ENCODE measurements around the gene STX17.
A peak's percentile ranks its signal among the peaks of the same experiment; 100 is the strongest.

STX17 gene

GRCh38 chr9:99881769-99882168, 24.7 kb upstream of the STX17 start:
- H3K4me1 Mint-ChIP-seq (ENCODE audit: low read depth) = peaks cover 4% of the 10 kb centered on the region
- H3K36me3 Mint-ChIP-seq (ENCODE audit: low read depth) = no peaks in the 10 kb centered on the region
- peaks cover 12% of the 10 kb centered on the region for H3K27me3 Mint-ChIP-seq (ENCODE audit: low read depth)
- no peak overlapping the region for H3K4me3 Mint-ChIP-seq
- H3K9me3 Mint-ChIP-seq = peaks cover 4% of the 10 kb centered on the region
- H3K27ac Mint-ChIP-seq = no peak overlapping the region

- Mint-ChIP-seq H3K9me3 (no peaks in the 10 kb centered on the region), H3K27me3 (ENCODE audit: low read depth) (peaks cover 11% of the 10 kb centered on the region), H3K36me3 (ENCODE audit: low read depth) (no peaks in the 10 kb centered on the region), H3K4me3 (no peak overlapping the region), H3K4me1 (ENCODE audit: low read depth) (peaks cover 5% of the 10 kb centered on the region), H3K27ac (no peak overlapping the region)
Observed at GRCh38 chr9:99885747-99886146, 20.7 kb upstream of the STX17 start.

GRCh38 chr9:99889120-99889519, 17.3 kb upstream of the STX17 start:
- H3K36me3 Mint-ChIP-seq (ENCODE audit: low read depth) = no peaks in the 10 kb centered on the region
- no peaks in the 10 kb centered on the region for H3K9me3 Mint-ChIP-seq
- no peak overlapping the region for H3K27ac Mint-ChIP-seq
- no peak overlapping the region for H3K4me3 Mint-ChIP-seq
- peaks cover 32% of the 10 kb centered on the region for H3K27me3 Mint-ChIP-seq (ENCODE audit: low read depth)
- peaks cover 2% of the 10 kb centered on the region for H3K4me1 Mint-ChIP-seq (ENCODE audit: low read depth)

- no peak overlapping the region for H3K4me3 Mint-ChIP-seq
- H3K4me1 Mint-ChIP-seq (ENCODE audit: low read depth) = no peaks in the 10 kb centered on the region
- no peak overlapping the region for H3K27ac Mint-ChIP-seq
- H3K27me3 Mint-ChIP-seq (ENCODE audit: low read depth) = peaks cover 55% of the 10 kb centered on the region
- H3K36me3 Mint-ChIP-seq (ENCODE audit: low read depth) = no peaks in the 10 kb centered on the region
- no peaks in the 10 kb centered on the region for H3K9me3 Mint-ChIP-seq
Observed at GRCh38 chr9:99894826-99895225, 11.6 kb upstream of the STX17 start.

- Mint-ChIP-seq H3K4me1 (ENCODE audit: low read depth) (no peaks in the 10 kb centered on the region), H3K9me3 (no peaks in the 10 kb centered on the region), H3K4me3 (no peak overlapping the region), H3K27ac (no peak overlapping the region), H3K27me3 (ENCODE audit: low read depth) (peaks cover 60% of the 10 kb centered on the region), H3K36me3 (ENCODE audit: low read depth) (no peaks in the 10 kb centered on the region)
Observed at GRCh38 chr9:99895510-99895909, 10.9 kb upstream of the STX17 start.

GRCh38 chr9:99896119-99896518, 10.3 kb upstream of the STX17 start:
- H3K36me3 Mint-ChIP-seq (ENCODE audit: low read depth) = no peaks in the 10 kb centered on the region
- no peak overlapping the region for H3K4me3 Mint-ChIP-seq
- peaks cover 65% of the 10 kb centered on the region for H3K27me3 Mint-ChIP-seq (ENCODE audit: low read depth)
- H3K9me3 Mint-ChIP-seq = no peaks in the 10 kb centered on the region
- H3K4me1 Mint-ChIP-seq (ENCODE audit: low read depth) = no peaks in the 10 kb centered on the region
- no peak overlapping the region for H3K27ac Mint-ChIP-seq

GRCh38 chr9:99903393-99903792, 3.1 kb upstream of the STX17 start:
- H3K27me3 Mint-ChIP-seq (ENCODE audit: low read depth) = peaks cover 46% of the 10 kb centered on the region
- no peaks in the 10 kb centered on the region for H3K36me3 Mint-ChIP-seq (ENCODE audit: low read depth)
- no peak overlapping the region for H3K27ac Mint-ChIP-seq
- H3K4me1 Mint-ChIP-seq (ENCODE audit: low read depth) = peaks cover 18% of the 10 kb centered on the region
- H3K4me3 Mint-ChIP-seq = no peak overlapping the region
- H3K9me3 Mint-ChIP-seq = no peaks in the 10 kb centered on the region

GRCh38 chr9:99905833-99906402, 536 bp upstream of the STX17 start:
- Mint-ChIP-seq H3K9me3 (no peaks in the 10 kb centered on the region), H3K36me3 (ENCODE audit: low read depth) (peaks cover 2% of the 10 kb centered on the region), H3K27me3 (ENCODE audit: low read depth) (peaks cover 27% of the 10 kb centered on the region), H3K27ac (peak overlapping the region; percentile 86), H3K4me1 (ENCODE audit: low read depth) (peaks cover 20% of the 10 kb centered on the region), H3K4me3 (peak overlapping the region; percentile 82)

- Mint-ChIP-seq H3K9me3 (no peaks in the 10 kb centered on the region), H3K4me1 (ENCODE audit: low read depth) (peaks cover 21% of the 10 kb centered on the region), H3K4me3 (peak overlapping the region; percentile 95), H3K36me3 (ENCODE audit: low read depth) (peaks cover 6% of the 10 kb centered on the region), H3K27ac (peak overlapping the region; percentile 98), H3K27me3 (ENCODE audit: low read depth) (peaks cover 18% of the 10 kb centered on the region)
Observed at GRCh38 chr9:99907208-99907532, 716 bp downstream of the STX17 start.

- no peaks in the 10 kb centered on the region for H3K27me3 Mint-ChIP-seq (ENCODE audit: low read depth)
- H3K27ac Mint-ChIP-seq = no peak overlapping the region
- peaks cover 17% of the 10 kb centered on the region for H3K4me1 Mint-ChIP-seq (ENCODE audit: low read depth)
- no peak overlapping the region for H3K4me3 Mint-ChIP-seq
- H3K9me3 Mint-ChIP-seq = no peaks in the 10 kb centered on the region
- H3K36me3 Mint-ChIP-seq (ENCODE audit: low read depth) = peaks cover 18% of the 10 kb centered on the region
Observed at GRCh38 chr9:99911600-99911999, 5.1 kb downstream of the STX17 start.

- Mint-ChIP-seq H3K9me3 (no peaks in the 10 kb centered on the region), H3K4me3 (no peak overlapping the region), H3K4me1 (ENCODE audit: low read depth) (peaks cover 14% of the 10 kb centered on the region), H3K27me3 (ENCODE audit: low read depth) (no peaks in the 10 kb centered on the region), H3K27ac (no peak overlapping the region), H3K36me3 (ENCODE audit: low read depth) (peaks cover 42% of the 10 kb centered on the region)
Observed at GRCh38 chr9:99916650-99917049, 10.2 kb downstream of the STX17 start.

- H3K27ac Mint-ChIP-seq = no peak overlapping the region
- H3K4me1 Mint-ChIP-seq (ENCODE audit: low read depth) = peaks cover 23% of the 10 kb centered on the region
- H3K9me3 Mint-ChIP-seq = peaks cover 3% of the 10 kb centered on the region
- no peaks in the 10 kb centered on the region for H3K27me3 Mint-ChIP-seq (ENCODE audit: low read depth)
- H3K4me3 Mint-ChIP-seq = no peak overlapping the region
- H3K36me3 Mint-ChIP-seq (ENCODE audit: low read depth) = peaks cover 51% of the 10 kb centered on the region
Observed at GRCh38 chr9:99918134-99918533, 11.7 kb downstream of the STX17 start.

- Mint-ChIP-seq H3K27ac (no peak overlapping the region), H3K27me3 (ENCODE audit: low read depth) (no peaks in the 10 kb centered on the region), H3K36me3 (ENCODE audit: low read depth) (peaks cover 61% of the 10 kb centered on the region), H3K4me1 (ENCODE audit: low read depth) (peaks cover 27% of the 10 kb centered on the region), H3K4me3 (no peak overlapping the region), H3K9me3 (peaks cover 4% of the 10 kb centered on the region)
Observed at GRCh38 chr9:99919930-99920329, 13.5 kb downstream of the STX17 start.

- Mint-ChIP-seq H3K27me3 (ENCODE audit: low read depth) (no peaks in the 10 kb centered on the region), H3K4me3 (no peak overlapping the region), H3K36me3 (ENCODE audit: low read depth) (peaks cover 65% of the 10 kb centered on the region), H3K9me3 (peaks cover 18% of the 10 kb centered on the region), H3K27ac (no peak overlapping the region), H3K4me1 (ENCODE audit: low read depth) (peaks cover 27% of the 10 kb centered on the region)
Observed at GRCh38 chr9:99921875-99922710, 15.6 kb downstream of the STX17 start.

- H3K27ac Mint-ChIP-seq = no peak overlapping the region
- peaks cover 26% of the 10 kb centered on the region for H3K4me1 Mint-ChIP-seq (ENCODE audit: low read depth)
- peaks cover 18% of the 10 kb centered on the region for H3K9me3 Mint-ChIP-seq
- H3K4me3 Mint-ChIP-seq = no peak overlapping the region
- peaks cover 63% of the 10 kb centered on the region for H3K36me3 Mint-ChIP-seq (ENCODE audit: low read depth)
- no peaks in the 10 kb centered on the region for H3K27me3 Mint-ChIP-seq (ENCODE audit: low read depth)
Observed at GRCh38 chr9:99922711-99923030, 16.2 kb downstream of the STX17 start.
